Eye (tissue), 1 donor: ENCODE results near the gene RBMXL2.

ENCODE experiments used
- DNase-seq: peaks from one replicate; pipeline ENCODE4 v3.0.0-alpha.2; 2015

The RBMXL2 gene

GRCh38 chr11:7088921-7089320 is at the start of gene RBMXL2:
RBMXL2 (plus strand) TSS chr11:7088998; CDS start chr11:7089121, 123 bp downstream.
- DNase-seq = no peak

- no peak for DNase-seq
Measured at GRCh38 chr11:7046474-7047175, 42.2 kb upstream of the RBMXL2 start.

- DNase-seq = no peak
Measured at GRCh38 chr11:7050191-7050590, 38.6 kb upstream of the RBMXL2 start.

- no peak for DNase-seq
Measured at GRCh38 chr11:7056828-7057513, 31.8 kb upstream of the RBMXL2 start.

GRCh38 chr11:7057641-7058040 is 31.2 kb upstream of the RBMXL2 start:
- no peak for DNase-seq

- peak; percentile 73 for DNase-seq
Measured at GRCh38 chr11:7060868-7061267, 27.9 kb upstream of the RBMXL2 start.

- no peak for DNase-seq
Measured at GRCh38 chr11:7062534-7062933, 26.3 kb upstream of the RBMXL2 start.

GRCh38 chr11:7072401-7073028 is 16.3 kb upstream of the RBMXL2 start:
- no peak for DNase-seq

- DNase-seq = peak; percentile 25
Measured at GRCh38 chr11:7077101-7077500, 11.7 kb upstream of the RBMXL2 start.

GRCh38 chr11:7079545-7080135 is 9.2 kb upstream of the RBMXL2 start:
- DNase-seq = no peak

- no peak for DNase-seq
Measured at GRCh38 chr11:7080900-7081299, 7.9 kb upstream of the RBMXL2 start.

GRCh38 chr11:7081441-7081840 is 7.4 kb upstream of the RBMXL2 start:
- no peak for DNase-seq

GRCh38 chr11:7089328-7090251 is 792 bp downstream of the RBMXL2 start:
- no peak for DNase-seq

GRCh38 chr11:7098235-7098832 is 9.5 kb downstream of the RBMXL2 start:
- peak; percentile 88 for DNase-seq

GRCh38 chr11:7115780-7116179 is 27.0 kb downstream of the RBMXL2 start:
- no peak for DNase-seq

- DNase-seq = no peak
Measured at GRCh38 chr11:7116370-7116769, 27.6 kb downstream of the RBMXL2 start.

GRCh38 chr11:7138051-7138450 is 49.3 kb downstream of the RBMXL2 start:
- no peak for DNase-seq
